A549 (cell line): Measurements from ENCODE around the gene CPT1A. TPM values are rescaled to one million over a fixed set of nuclear protein-coding genes. Genes with fewer than 3 reads are reported as not detected.

Experiments
- ATAC-seq, 2 experiments: fragments of 200-7000 bp in 1 of 2; fragments of >200 bp in 1 of 2; cut with Nextera tagmentation in 1 of 2; cut with Tn5 transposase in 1 of 2; 3 replicates each; pipeline versions ENCODE4 v1.8.0 to v1.9.1; 2018 to 2020; ENCODE audit warnings: mild to moderate bottlenecking in 1 of 2, moderate library complexity in 1 of 2
- CTCF ChIA-PET: fragments of 300-600 bp; sonication (Branson Sonifier 250); formaldehyde crosslinking; extraction: SDS; loops from one replicate; lab custom pipeline; 2021; ENCODE audit warnings: antibody characterized with exemption, inconsistent platforms; lab: Yijun Ruan, JAX
- POLR2A ChIA-PET: fragments of 350-600 bp; formaldehyde crosslinking; extraction: SDS; loops from one replicate; lab custom pipeline; 2021; ENCODE audit warnings: antibody characterized with exemption, inconsistent platforms; lab: Yijun Ruan, JAX
- DNase-seq, 2 experiments: peaks; one replicate each; pipeline versions ENCODE4 v3.0.0 to v3.0.0-alpha.2; 2011 to 2016; ENCODE audit warnings: low read depth in 1 of 2, low spot score in 1 of 2
- FAIRE-seq: peaks from 2 replicates; lab custom pipeline; 2011; peaks lifted over from hg19 to GRCh38; lab: Jason Lieb, UNC
- H3K27ac ChIP-seq, 2 experiments: fragments of >200 bp; sonication (Bioruptor Twin); formaldehyde crosslinking; 3 replicates each; pipeline ENCODE4 v1.5.1; 2016 to 2017
- H3K4me1 ChIP-seq: fragments of >200 bp; sonication (Bioruptor Twin); formaldehyde crosslinking; 3 replicates; pipeline ENCODE4 v1.6.1; 2016
- H3K4me2 ChIP-seq: fragments of >200 bp; sonication (Bioruptor Twin); formaldehyde crosslinking; 3 replicates; pipeline ENCODE4 v1.6.1; 2016
- H3K4me3 ChIP-seq: fragments of >200 bp; sonication (Bioruptor Twin); formaldehyde crosslinking; 3 replicates; pipeline ENCODE4 v1.5.1; 2016
- H3K9me3 ChIP-seq: fragments of >200 bp; sonication (Bioruptor Twin); formaldehyde crosslinking; 3 replicates; pipeline ENCODE4 v1.6.1; 2016
- ATOH8 ChIP-seq: fragments of 250-450 bp; sonication (Bioruptor Pico); IDR thresholded peaks from 2 replicates; pipeline ENCODE4 v1.5.0; 2020; ENCODE audit warnings: low read depth, mild to moderate bottlenecking, moderate library complexity
- CBX8 ChIP-seq: fragments of 200-600 bp; sonication (generic); IDR thresholded peaks from 2 replicates; pipeline ENCODE4 v1.6.1; 2016
- CHD2 ChIP-seq: fragments of 150-350 bp; IDR thresholded peaks from 2 replicates; pipeline ENCODE4 v1.6.1; 2014; ENCODE audit warnings: low read length; ENCODE audit not compliant: partially characterized antibody
- CHD4 ChIP-seq: fragments of 200-600 bp; sonication (generic); IDR thresholded peaks from 2 replicates; pipeline ENCODE4 v1.6.1; 2016; ENCODE audit warnings: antibody characterized with exemption, mild to moderate bottlenecking, borderline replicate concordance
- CTCF ChIP-seq: fragments of >200 bp; sonication (Bioruptor Twin); formaldehyde crosslinking; IDR thresholded peaks from 3 replicates; pipeline ENCODE4 v1.5.1; 2016
- FOSL2 ChIP-seq, 2 experiments: fragments of 450-650 bp in 1 of 2; fragments of >200 bp in 1 of 2; sonication (Bioruptor Twin) in 1 of 2; formaldehyde crosslinking; IDR thresholded peaks; 2 replicates each; pipeline versions ENCODE4 v1.5.0 to v1.6.1; 2016 to 2020; ENCODE audit warnings: mild to moderate bottlenecking in 1 of 2, moderate library complexity in 1 of 2
- GATA3 ChIP-seq: IDR thresholded peaks from 2 replicates; pipeline ENCODE4 v1.6.1; 2012; ENCODE audit warnings: borderline replicate concordance
- HES2 ChIP-seq: fragments of >200 bp; sonication (Bioruptor Twin); formaldehyde crosslinking; IDR thresholded peaks from 2 replicates; pipeline ENCODE4 v1.6.1; 2016
- HMGXB4 ChIP-seq: fragments of 250-450 bp; sonication (Bioruptor Pico); IDR thresholded peaks from 2 replicates; pipeline ENCODE4 v1.5.0; 2021; ENCODE audit warnings: mild to moderate bottlenecking, moderate library complexity, borderline replicate concordance
- HOXB5 ChIP-seq: fragments of 250-450 bp; sonication (Bioruptor Pico); IDR thresholded peaks from 2 replicates; pipeline ENCODE4 v1.5.0; 2020; ENCODE audit warnings: mild to moderate bottlenecking, moderate library complexity
- MAZ ChIP-seq: fragments of 150-350 bp; IDR thresholded peaks from 2 replicates; pipeline ENCODE4 v1.6.1; 2014; ENCODE audit warnings: antibody characterized with exemption, low read depth, low read length, borderline replicate concordance
- NPAS2 ChIP-seq: fragments of 250-450 bp; sonication (Bioruptor Pico); IDR thresholded peaks from 2 replicates; pipeline ENCODE4 v1.8.0; 2022; ENCODE audit warnings: mild to moderate bottlenecking, moderate library complexity, borderline replicate concordance
- PHF8 ChIP-seq: fragments of 200-600 bp; sonication (generic); IDR thresholded peaks from 2 replicates; pipeline ENCODE4 v1.6.1; 2016; ENCODE audit warnings: low read depth, mild to moderate bottlenecking, antibody characterized with exemption, moderate library complexity, borderline replicate concordance
- POLR2A ChIP-seq: IDR thresholded peaks from 2 replicates; pipeline ENCODE4 v1.6.1; 2012; ENCODE audit warnings: mild to moderate bottlenecking, low read length
- POLR2AphosphoS2 ChIP-seq: conservative IDR thresholded peaks from 2 replicates; pipeline ENCODE4 v1.6.1; 2012; ENCODE audit warnings: low read length, improper control_type of control experiment, inconsistent platforms
- RARB ChIP-seq: fragments of 250-450 bp; sonication (Bioruptor Pico); IDR thresholded peaks from 2 replicates; pipeline ENCODE4 v1.8.0; 2021; ENCODE audit warnings: mild to moderate bottlenecking, moderate library complexity
- TFCP2L1 ChIP-seq: fragments of 250-450 bp; sonication (Bioruptor Pico); IDR thresholded peaks from 2 replicates; pipeline ENCODE4 v1.5.0; 2021; ENCODE audit warnings: mild to moderate bottlenecking
- TP53 ChIP-seq: fragments of 250-450 bp; sonication (Bioruptor Pico); IDR thresholded peaks from 2 replicates; pipeline ENCODE4 v1.5.0; 2021; ENCODE audit warnings: mild to moderate bottlenecking, moderate library complexity
- ZFP36 ChIP-seq: fragments of 450-650 bp; IDR thresholded peaks from 2 replicates; pipeline ENCODE4 v1.6.1; 2014; ENCODE audit warnings: borderline replicate concordance; ENCODE audit not compliant: partially characterized antibody
- WGBS: methylation state at CpG from one replicate; pipeline ENCODE4 v1.1.6; 2017; ENCODE audit errors: missing lambda C conversion rate; 5-methylcytosine and 5-hydroxymethylcytosine counted together
- polyA plus RNA-seq, 4 experiments: library from polyadenylated mRNA; depleted of rRNA in 3 of 4; stranded (reverse); fragments of >200 nt; fragmentation: RNase III in 1 of 4; extraction: RNeasy Plus Mini Kit Qiagen cat#74134 plus additional on column Dnase treatment in 1 of 4; gene quantifications; 2 replicates in 3 of 4; 3 replicates in 1 of 4; pipeline ENCODE4 v1.2.3, GENCODE V29; 2011 to 2017

Gene CPT1A
- polyA plus RNA-seq, 2 of the 4 experiments (the other 2 are of a cell fraction): 15.0 to 21.4 TPM

GRCh38 chr11:68855205-68855981 is 13.7 kb upstream of the CPT1A start:
- POLR2A ChIA-PET: no interaction called here
- Histone ChIP-seq H3K9me3 (no peaks in the 10 kb centered on the region), H3K4me2 (peak overlapping the region; percentile 65), H3K4me1 (peaks cover 22% of the 10 kb centered on the region), H3K4me3 (peak overlapping the region; percentile 30), H3K27ac (peak overlapping the region; percentile 23 to 66; a peak in 5 of 6 replicates)
- peak in 1 of 2 experiments; percentile 30; a peak in 3 of 6 replicates for ATAC-seq
- TF ChIP-seq MAZ (no peak), HES2 (no peak), GATA3 (no peak), CHD4 (no peak), PHF8 (no peak), RARB (no peak), POLR2AphosphoS2 (no peak), HMGXB4 (no peak), TP53 (CRISPR knock-in tag) (no peak), CTCF (no peak)
- DNase-seq: no peak
- CTCF ChIA-PET: no interaction called here
- no peak for FAIRE-seq
- 65% methylated on average over 35 of the region's 62 CpGs for WGBS

- Histone ChIP-seq H3K4me1 (peaks cover 22% of the 10 kb centered on the region), H3K4me3 (peak overlapping the region; percentile 30; the same call in 2 of the 3 replicates), H3K27ac (peak overlapping the region; percentile 23 to 66; a peak in 5 of 6 replicates), H3K4me2 (peak overlapping the region; percentile 65), H3K9me3 (no peaks in the 10 kb centered on the region)
- FAIRE-seq (no peak), ATAC-seq (no peak), DNase-seq (no peak)
- ChIA-PET POLR2A (interaction anchor here (0.5 kb wide), 1 partner anchor 163 kb away, joined by 3 read pairs; no protein-coding TSS in a partner anchor), CTCF (interaction anchor here (0.6 kb wide), 1 partner anchor 618 kb away, joined by 4 read pairs; no protein-coding TSS in a partner anchor)
- WGBS: 56% methylated on average over 41 of the region's 42 CpGs
- TF ChIP-seq MAZ: no peak
- no peak for TF ChIP-seq TP53 (CRISPR knock-in tag)
- TF ChIP-seq ATOH8 (CRISPR knock-in tag): no peak
- no peak for TF ChIP-seq CHD2
- no peak for TF ChIP-seq HMGXB4
- no peak for TF ChIP-seq NPAS2
- TF ChIP-seq CBX8: no peak
- no peak for TF ChIP-seq ZFP36
- TF ChIP-seq PHF8: no peak
- no peak for TF ChIP-seq POLR2AphosphoS2
- TF ChIP-seq POLR2A: no peak
- TF ChIP-seq HOXB5 (CRISPR knock-in tag): no peak
- no peak for TF ChIP-seq TFCP2L1 (CRISPR knock-in tag)
- no peak for TF ChIP-seq CHD4
- TF ChIP-seq FOSL2 (IDR thresholded peaks at IDR 0.05): no peak
- TF ChIP-seq FOSL2 (CRISPR knock-in tag; IDR thresholded peaks at IDR 0.05): no peak
- TF ChIP-seq, all 56 proteins: peak for 0
These were observed 12.7 kb upstream of the CPT1A start for GRCh38 chr11:68854273-68854958.
